Activated CD4-positive, alpha-beta T cell treated with anti-CD3 and anti-CD28 coated beads, Interleukin-2, amount 50 U/mL, for 4 hours (primary cell): ENCODE measurements around the gene TIMELESS.
"Not testable (repeated sequence)": the region's sequence is repeated elsewhere in the genome, so short reads cannot be mapped to it uniquely, and the experiment has no call there.

ENCODE experiments used
- DNase-seq, 2 experiments: peaks; one replicate each; pipeline ENCODE4 v3.0.0-alpha.2; 2020

TIMELESS gene

GRCh38 chr12:56404227-56404626 lies 45.0 kb downstream of the TIMELESS start:
- not testable (repeated sequence) for DNase-seq

- DNase-seq: not testable (repeated sequence)
These were observed 47.6 kb downstream of the TIMELESS start for GRCh38 chr12:56401612-56402011.

GRCh38 chr12:56401125-56401524 lies 48.1 kb downstream of the TIMELESS start:
- not testable (repeated sequence) for DNase-seq

- not testable (repeated sequence) for DNase-seq
These were observed 49.8 kb downstream of the TIMELESS start for GRCh38 chr12:56399466-56399865.

GRCh38 chr12:56398324-56398723 lies 50.9 kb downstream of the TIMELESS start:
- no peak for DNase-seq

GRCh38 chr12:56392331-56392730 lies 56.9 kb downstream of the TIMELESS start:
- DNase-seq: no peak

GRCh38 chr12:56391721-56392120 lies 57.5 kb downstream of the TIMELESS start:
- no peak for DNase-seq

- no peak for DNase-seq
These were observed 59.8 kb downstream of the TIMELESS start for GRCh38 chr12:56389412-56389811.

- DNase-seq: no peak
These were observed 62.0 kb downstream of the TIMELESS start for GRCh38 chr12:56387152-56387736.

GRCh38 chr12:56385873-56386272 lies 63.4 kb downstream of the TIMELESS start:
- DNase-seq: no peak

GRCh38 chr12:56382611-56383010 lies 66.6 kb downstream of the TIMELESS start:
- no peak for DNase-seq

- no peak for DNase-seq
These were observed 71.3 kb downstream of the TIMELESS start for GRCh38 chr12:56377989-56378316.

- DNase-seq: no peak
These were observed 71.8 kb downstream of the TIMELESS start for GRCh38 chr12:56377310-56377988.

GRCh38 chr12:56375598-56376434 lies 73.4 kb downstream of the TIMELESS start:
- DNase-seq: no peak

GRCh38 chr12:56374726-56375597 lies 74.3 kb downstream of the TIMELESS start:
- no peak for DNase-seq

GRCh38 chr12:56373515-56373914 lies 75.7 kb downstream of the TIMELESS start:
- no peak for DNase-seq

GRCh38 chr12:56366948-56367347 lies 82.3 kb downstream of the TIMELESS start:
- no peak for DNase-seq
